GM19240 (cell line): ENCODE data around the gene CAMTA1.
"Not testable (repeated sequence)": the region's sequence is repeated elsewhere in the genome, so short reads cannot be mapped to it uniquely, and the experiment has no call there.

Source experiments
- DNase-seq: peaks from one replicate; pipeline ENCODE4 v3.0.0; 2011; ENCODE audit warnings: low spot score; ENCODE audit not compliant: insufficient read length

Gene CAMTA1, protein sequence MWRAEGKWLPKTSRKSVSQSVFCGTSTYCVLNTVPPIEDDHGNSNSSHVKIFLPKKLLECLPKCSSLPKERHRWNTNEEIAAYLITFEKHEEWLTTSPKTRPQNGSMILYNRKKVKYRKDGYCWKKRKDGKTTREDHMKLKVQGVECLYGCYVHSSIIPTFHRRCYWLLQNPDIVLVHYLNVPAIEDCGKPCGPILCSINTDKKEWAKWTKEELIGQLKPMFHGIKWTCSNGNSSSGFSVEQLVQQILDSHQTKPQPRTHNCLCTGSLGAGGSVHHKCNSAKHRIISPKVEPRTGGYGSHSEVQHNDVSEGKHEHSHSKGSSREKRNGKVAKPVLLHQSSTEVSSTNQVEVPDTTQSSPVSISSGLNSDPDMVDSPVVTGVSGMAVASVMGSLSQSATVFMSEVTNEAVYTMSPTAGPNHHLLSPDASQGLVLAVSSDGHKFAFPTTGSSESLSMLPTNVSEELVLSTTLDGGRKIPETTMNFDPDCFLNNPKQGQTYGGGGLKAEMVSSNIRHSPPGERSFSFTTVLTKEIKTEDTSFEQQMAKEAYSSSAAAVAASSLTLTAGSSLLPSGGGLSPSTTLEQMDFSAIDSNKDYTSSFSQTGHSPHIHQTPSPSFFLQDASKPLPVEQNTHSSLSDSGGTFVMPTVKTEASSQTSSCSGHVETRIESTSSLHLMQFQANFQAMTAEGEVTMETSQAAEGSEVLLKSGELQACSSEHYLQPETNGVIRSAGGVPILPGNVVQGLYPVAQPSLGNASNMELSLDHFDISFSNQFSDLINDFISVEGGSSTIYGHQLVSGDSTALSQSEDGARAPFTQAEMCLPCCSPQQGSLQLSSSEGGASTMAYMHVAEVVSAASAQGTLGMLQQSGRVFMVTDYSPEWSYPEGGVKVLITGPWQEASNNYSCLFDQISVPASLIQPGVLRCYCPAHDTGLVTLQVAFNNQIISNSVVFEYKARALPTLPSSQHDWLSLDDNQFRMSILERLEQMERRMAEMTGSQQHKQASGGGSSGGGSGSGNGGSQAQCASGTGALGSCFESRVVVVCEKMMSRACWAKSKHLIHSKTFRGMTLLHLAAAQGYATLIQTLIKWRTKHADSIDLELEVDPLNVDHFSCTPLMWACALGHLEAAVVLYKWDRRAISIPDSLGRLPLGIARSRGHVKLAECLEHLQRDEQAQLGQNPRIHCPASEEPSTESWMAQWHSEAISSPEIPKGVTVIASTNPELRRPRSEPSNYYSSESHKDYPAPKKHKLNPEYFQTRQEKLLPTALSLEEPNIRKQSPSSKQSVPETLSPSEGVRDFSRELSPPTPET (N-terminal part only)

DNA sequence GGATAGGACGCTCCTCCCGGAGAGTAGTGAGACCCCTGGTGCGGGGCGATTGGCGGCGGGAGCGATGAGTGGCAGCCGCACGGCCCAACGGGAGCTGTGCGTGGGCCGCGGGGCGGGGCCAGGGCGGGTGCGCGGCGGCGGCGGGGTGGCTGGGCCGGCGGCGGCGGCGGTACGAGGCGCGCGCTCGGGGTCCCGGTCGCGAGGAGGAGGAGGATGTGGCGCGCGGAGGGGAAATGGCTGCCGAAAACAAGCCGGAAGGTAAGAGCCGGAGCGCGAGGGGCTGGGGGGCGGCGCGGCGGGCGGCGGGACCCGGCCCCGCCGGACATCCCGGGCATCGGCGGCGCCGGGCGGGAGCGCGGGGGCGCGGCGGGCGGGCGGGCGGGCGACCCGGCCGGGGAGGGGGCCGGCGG lies at the start of gene CAMTA1:
Gene CAMTA1 (plus strand): TSS at position 137 of the 410 bp plus-strand sequence. CDS start 77 bp downstream, at position 214.
- no peak for DNase-seq

DNA sequence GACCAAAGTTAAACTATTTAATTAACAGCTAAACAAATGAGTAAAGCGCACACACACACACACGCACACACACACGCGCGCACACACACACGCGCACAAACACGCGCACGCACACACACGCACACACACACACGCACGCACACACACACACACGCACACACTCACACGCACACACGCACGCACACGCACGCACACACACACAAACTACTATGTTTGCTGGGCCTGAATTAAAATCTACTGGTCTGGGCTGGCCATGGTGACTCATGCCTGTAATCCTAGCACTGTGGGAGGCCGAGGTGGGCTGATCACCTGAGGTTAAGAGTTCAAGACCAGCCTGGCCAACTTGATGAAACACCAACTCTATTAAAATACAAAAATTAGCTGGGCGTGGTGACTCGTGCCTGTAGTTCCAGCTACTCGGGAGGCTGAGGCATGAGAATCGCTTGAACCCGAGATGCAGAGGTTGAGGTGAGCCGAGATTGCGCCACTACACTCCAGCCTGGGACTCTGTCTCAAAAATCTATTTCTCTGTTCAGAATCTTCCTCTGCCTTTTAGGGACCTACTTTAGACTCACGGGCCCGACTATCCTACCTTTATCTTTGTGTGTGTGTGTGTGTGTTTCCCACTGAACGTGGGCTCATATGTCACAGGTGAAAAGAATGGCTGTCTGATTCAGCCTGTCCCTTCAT lies 46.1 kb upstream of the CAMTA1 start:
- no peak for DNase-seq

DNA sequence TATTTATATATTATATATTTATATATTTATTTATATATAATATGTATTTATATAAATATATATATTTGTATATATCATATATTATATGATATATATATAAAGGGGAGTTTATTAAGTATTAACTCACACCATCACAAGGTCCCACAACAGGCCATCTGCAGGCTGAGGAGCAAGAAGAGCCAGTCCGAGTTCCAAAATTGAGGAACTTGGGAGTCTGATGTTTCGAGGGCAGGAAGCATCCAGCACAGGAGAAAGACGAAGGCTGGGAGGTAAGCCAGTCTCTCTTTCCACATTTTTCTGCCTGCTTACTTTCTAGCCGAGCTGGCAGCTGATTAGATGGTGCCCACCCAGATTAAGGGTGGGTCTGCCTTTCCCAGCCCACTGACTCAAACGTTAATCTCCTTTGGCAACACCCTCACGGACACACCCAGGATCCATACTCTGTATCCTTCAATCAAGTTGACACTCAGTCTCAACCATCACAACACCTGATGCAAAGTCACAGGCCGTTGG lies 42.5 kb upstream of the CAMTA1 start:
- DNase-seq = not testable (repeated sequence)

DNA sequence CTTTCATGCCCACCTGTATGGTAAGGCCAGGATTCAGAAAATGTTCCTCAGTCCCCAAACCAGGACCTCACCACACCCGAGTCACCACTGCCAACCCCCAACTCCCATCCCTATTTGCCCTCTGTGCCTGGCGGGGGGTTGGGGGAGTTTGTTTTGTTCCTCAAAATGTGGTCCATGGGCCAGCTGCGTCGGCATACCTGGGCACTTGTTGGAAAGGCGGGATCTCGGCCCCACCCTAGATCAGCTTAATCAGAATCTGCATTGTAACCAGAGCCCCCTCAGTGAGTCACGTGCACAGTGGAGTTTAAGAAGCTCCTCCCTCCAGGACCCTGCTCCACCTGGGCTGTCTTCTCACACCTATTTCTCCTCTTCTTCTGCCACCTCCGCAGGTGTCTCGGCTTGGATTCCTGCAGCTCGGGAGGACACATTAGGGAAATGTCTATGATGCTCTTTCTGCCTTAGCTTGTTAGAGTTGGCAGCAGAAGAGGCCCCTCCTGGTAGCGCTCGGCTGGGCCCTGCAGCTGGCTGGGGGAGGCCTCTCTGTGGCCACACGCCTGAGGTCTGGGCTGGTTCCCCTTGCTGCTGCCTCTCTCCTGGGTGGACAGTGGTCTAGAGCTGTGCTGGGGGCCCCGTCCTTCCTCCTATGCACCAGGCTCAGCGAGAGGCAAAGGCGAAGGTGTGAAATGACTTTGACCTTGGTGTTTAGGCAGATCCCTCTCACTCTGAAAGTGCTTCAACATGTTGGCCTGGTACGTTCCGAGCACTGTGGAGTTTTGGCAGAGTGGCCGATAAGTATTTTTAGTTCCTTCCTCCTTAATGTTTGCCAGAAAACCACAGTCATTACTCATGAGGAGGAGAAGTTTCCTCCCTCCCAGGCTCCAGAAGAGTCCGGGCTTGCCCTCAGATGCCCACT lies 41.8 kb upstream of the CAMTA1 start:
- DNase-seq = no peak

DNA sequence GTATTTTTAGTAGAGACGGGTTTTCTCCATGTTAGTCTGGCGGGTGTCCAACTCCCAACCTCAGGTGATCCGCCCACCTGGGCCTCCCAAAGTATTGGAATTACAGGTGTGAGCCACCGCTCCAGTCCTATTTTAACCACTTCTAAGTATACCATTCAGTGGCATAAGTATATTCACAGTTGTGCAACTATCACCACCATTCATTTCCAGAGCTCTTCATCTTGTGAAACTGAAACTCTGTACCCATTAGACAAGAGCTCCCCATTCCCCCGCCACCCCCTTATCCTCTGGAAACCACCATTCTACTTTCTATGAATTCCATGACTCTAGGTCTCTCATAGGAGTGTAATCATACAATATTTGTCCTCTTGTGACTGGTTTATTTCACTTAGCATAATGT lies 40.2 kb upstream of the CAMTA1 start:
- DNase-seq = no peak

DNA sequence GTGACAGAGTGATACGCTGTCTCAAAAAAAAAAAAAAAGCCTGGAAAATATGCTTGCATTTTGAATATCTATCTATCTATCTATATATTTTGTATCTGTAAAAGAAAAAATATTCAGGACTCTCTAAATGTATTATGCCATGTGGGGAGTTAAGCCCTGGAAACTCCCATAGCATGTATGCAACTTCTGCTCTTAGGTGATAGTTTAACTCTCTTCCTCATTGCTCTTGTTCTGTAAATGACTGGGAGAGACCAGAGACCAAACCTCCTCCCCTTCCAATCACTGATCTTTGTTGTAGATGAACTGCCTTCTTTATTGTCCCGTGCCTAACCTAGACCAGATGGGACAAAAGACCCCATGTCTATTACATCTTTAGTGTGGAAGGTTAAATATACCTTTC lies 37.6 kb upstream of the CAMTA1 start:
- no peak for DNase-seq

DNA sequence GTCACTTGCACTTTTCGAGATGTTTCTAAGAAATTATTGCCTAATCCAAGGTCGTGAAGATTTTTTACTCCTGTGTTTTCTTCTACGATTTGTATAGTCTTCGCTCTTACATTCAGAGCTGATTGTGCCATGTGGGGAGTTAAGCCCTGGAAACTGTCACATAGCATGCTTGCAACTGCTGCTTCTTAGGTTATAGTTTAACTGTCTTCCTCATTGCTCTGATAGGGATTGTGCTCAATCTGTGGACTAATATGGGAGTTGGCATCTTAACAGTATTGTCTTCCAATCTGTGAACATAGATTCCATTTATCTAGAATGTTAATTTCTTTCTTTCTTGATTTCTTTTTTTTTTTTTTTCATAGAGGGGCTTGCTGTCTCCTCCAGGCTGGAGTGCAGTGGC lies 34.8 kb upstream of the CAMTA1 start:
- DNase-seq = no peak

DNA sequence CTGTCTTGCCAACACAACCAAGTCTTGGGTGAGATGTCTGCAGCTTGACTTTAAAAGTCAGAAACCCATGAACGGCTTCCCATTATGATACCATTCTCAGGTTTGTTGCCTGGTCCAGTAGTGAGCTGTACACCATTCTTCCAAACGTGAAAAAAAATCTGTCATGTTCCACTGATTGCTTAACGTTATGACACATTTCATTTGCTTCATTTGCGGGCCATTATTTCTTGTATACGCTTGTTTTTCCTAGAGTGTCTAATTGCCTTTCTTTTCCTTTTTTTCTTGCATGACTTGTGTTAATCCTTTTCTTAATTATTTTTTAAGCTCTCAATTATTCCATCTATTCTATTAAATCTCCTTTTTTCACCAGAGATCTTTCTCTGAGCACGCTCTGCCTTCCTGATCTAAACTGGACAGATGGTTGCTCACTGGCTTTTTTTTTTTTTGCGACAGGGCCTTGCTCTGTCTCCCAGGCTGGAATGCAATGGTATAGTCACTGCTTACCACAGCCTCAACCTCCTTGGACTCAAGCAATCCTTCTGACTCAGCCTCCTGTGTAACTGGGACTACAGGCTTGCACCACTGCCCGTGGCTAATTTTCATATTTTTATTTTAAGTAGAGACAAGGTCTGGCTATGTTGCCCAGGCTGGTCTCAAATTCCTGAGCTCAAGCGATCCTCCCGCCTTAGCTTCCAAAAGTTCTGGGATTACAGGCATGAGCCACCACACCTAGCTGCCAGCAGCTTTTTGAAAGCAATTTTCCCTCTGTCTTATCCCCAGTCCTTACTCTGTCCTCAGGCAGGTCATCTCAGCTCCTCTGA lies 31.7 kb upstream of the CAMTA1 start:
- no peak for DNase-seq

DNA sequence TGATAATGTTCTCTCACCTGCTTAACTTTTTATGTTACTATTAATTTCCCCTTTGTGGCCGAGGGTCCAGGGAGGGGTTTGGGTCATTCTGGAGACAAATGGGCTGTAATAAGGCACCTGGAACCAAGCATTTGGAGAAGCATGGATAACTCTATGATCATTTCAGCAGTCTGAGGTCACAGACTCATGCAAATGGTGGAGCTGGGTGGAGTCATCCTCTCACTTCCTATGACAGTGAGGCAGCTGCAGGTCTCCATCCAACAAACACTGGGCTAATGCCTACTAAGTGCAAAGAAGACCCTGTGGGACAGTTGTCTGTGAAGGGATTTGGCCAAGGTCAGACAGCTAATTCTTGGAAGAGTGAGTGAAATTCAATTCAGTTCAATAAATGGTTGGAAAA lies 28.8 kb upstream of the CAMTA1 start:
- DNase-seq = no peak

DNA sequence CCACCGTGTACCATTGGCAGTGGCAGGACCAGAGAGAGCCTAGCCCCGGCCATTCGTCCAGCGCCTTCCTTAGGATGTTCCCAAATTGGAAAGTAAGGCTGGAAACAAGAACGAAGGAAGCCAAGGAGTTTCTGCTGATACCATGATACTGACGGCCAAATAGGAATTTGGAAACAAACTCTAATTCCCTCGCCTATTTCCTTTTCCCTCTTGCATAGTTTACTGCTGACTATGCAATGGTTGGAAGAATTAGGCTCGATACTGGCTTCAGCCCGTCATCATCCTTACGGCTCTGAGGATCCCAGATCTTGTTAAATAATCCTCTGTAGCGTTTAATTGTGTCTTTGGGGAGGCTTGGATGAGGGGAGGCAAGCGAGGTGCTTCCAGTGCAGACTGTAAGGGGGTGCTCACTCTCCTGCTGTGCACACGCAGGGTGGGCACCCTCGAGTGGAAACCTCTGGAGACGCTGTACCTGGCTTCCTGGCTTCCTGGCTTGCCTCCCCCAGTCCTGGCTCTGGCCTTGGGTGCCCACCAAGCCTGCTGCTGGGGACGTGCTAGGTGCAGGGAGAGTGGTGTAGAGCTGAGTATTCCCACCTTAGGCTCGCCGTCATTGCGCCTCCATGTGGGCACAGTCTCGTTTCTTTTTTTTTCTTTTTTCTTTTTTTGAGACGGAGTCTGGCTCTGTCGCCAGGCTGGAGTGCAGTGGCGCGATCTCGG lies 27.4 kb upstream of the CAMTA1 start:
- no peak for DNase-seq

DNA sequence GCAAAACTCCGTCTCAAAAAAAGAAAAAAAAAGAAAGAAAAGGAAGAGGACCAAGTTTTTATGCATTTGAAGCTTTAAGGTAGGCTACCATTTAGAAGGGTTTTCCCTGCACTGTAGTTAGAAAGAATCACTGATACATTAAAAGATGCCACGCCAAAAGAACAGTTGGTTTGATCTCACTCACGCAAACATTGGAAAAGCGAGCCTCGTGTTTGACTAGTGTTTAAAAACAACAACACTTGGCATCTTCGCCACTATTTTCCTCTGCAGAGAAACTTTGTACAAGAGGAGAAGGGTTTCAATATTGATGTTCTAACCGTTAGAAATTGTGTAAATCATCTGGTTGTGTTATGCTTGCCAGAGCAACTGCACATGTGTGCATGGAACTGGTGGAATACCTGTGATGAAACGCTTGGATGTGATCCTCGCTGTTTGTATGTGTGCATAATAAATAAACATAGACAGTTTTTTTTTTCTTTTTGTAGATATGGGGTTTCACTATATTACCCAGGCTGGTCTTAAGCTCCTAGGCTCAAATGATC lies 24.0 kb upstream of the CAMTA1 start:
- DNase-seq = no peak

DNA sequence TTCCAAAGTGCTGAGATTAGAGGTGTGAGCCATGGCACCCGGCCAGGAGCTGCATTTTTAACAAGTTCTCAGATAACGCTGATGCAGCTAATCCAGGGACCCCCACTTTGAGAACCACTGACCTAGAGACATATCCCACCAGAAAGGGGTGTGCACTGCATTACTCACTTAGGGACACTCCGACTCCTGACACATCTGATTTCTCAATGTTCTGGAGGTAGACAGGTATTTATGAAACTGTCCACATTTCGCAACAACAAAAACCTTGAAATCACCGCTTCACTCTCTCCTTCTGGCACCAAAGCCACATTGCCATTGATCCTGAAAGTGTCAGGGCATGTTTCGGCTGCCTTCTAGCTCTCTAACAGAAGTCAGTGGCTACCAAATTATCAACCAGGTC lies 23.2 kb upstream of the CAMTA1 start:
- no peak for DNase-seq

DNA sequence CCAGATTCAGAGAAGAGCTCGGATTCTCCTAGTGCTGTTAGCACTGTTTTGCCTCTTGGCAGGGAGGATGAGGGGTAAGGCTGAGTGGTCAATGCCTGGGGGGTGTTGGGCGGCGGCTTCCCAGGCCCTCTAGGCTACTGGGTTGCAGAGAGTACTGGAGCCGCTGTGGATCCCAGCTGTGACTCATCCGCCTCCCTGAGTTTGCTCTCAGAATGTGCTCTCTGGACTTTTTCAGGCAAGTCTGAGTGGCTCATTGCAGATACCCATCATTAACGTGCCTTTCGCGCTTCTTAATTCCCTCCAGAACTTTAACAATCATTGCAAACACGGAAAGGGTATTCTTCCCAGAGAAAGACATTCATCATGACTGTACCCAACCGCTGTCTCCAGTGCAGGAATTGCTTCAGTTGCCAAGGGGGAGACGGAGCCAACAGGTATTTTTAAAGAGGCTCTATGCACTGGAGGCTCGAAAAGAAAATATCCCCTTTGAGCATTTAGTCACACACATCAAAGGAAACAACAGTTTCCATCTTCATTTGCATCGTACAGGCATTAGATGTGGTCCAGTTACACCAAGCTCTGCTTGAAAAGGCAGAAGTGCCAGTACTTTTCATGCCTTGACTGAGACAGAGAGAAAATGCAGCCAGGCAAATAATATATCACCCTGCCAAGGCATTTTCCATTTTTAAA lies 14.4 kb upstream of the CAMTA1 start:
- DNase-seq = no peak

DNA sequence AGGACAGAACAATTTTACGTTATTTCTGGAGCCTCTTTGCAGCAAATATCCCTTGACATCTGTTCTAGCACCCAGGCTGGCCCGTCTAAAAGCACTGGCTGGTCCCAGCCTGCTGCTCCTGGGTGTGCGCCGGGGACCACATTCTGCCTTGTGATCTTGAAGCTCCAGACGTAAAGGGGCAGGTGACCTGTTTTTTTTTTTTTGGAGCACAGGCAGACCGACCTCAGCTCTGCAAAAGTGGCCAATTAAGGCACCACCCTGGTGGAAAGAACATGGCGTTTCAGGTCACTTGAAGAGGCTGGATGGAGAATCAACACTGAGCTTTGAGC lies 13.8 kb upstream of the CAMTA1 start:
- no peak for DNase-seq

DNA sequence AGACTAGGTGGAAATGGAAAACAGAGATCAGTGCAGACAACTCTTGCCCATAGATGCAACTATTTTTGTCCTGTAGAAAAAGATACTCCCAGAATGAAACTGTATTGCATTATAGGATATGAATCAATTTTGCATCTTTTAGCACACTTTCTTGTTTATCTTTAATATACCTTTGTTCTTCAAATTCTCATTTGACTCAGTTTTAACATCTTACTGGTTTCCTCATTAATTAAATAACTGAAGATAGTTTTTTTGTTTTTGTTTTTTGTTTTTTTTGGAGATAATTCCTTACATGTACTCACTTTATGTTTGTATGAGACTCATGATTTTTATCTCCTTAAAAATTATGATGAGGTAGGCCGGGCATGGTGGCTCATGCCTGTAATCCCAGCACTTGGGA lies 10.9 kb upstream of the CAMTA1 start:
- DNase-seq = no peak

DNA sequence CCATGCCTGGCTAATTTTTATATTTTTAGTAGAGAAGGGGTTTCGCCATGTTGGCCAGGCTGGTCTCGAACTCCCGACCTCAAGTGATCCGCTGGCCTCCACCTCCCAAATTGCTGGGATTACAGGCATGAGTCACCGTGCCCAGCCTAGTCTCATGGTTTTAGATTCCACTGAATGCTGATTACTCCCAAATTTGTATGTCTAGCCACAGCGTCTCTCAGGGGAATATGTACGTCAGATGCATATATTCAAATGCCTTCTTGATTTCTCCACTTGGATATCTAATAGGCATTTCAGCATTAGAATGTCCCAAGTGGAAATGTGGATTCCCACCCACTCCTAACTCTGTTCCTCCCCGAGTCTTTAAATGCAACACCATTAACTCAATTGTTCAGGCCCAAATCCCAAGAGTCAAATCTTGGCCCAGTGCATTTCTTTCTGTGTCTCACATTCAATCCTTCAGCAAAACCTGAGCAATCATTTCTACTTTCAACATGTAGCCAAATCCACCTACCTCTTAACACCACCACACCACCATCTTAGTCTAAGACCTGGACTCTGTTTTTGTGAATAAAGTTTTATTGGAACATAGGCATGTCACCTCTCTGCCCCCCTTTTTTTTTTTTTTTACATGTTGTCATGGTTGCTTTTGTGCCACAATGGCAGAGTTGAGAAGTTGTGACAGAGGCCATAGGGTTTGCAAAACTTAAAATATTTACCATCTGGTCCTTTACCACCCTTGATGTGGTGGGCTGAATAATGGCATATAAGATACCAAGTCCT lies 9.8 kb upstream of the CAMTA1 start:
- no peak for DNase-seq

DNA sequence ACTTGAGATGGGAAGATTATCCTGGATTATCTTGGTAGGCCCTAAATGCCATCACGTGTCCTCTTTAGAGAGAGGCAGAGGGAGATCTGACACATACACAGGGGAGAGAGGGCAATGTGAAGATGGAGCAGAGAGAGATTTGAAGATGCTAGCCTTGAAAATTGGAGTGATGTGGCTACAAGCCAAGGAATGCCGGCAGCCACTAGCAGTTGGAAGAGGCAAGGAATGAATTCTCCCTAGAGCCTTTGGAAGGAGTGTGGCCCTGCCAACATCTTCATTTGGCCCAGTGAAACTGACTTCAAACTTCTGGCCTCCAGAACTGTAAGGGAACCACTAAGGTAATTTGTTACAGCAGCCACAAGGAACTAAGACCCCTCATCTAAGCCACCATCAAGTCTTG lies 8.9 kb upstream of the CAMTA1 start:
- no peak for DNase-seq
